B cell (primary cell): ENCODE results near the gene MEIS2. TPM values are rescaled to one million over a fixed set of nuclear protein-coding genes. Genes with fewer than 3 reads are reported as not detected.

Experiments used
- ATAC-seq: fragments of 200-7000 bp; cut with Tn5 transposase; one replicate; pipeline ENCODE4 v1.10.0; 2021; ENCODE audit warnings: low read depth, mild to moderate bottlenecking, moderate number of reproducible peaks, moderate library complexity
- CTCF ChIA-PET: fragments of 350-600 bp; sonication (Branson Sonifier 250); formaldehyde crosslinking; loops from one replicate; lab custom pipeline; 2021; ENCODE audit warnings: antibody characterized with exemption, inconsistent platforms; lab: Charles Lee
- POLR2A ChIA-PET: fragments of 350-600 bp; sonication (Branson Sonifier 250); formaldehyde crosslinking; loops from one replicate; lab custom pipeline; 2021; ENCODE audit warnings: antibody characterized with exemption; lab: Charles Lee
- DNase-seq: peaks from one replicate; pipeline ENCODE4 v3.0.0; 2013
- H2AFZ ChIP-seq: 2 replicates; pipeline ENCODE4 v1.6.1; 2012; ENCODE audit warnings: mild to moderate bottlenecking, low read depth, low read length; ENCODE audit not compliant: insufficient read depth, poor library complexity, severe bottlenecking
- H3K27ac ChIP-seq, 2 donors: 1 replicate in 1 of 2; 2 replicates in 1 of 2; pipeline ENCODE4 v1.5.1; 2012 to 2013; ENCODE audit warnings: low read length in 2 of 2, mild to moderate bottlenecking in 2 of 2, moderate library complexity in 1 of 2
- H3K27me3 ChIP-seq, 4 experiments: fragments of 200-600 bp in 1 of 4; sonication (generic) in 1 of 4; replicated peaks in 1 of 4; 1 replicate in 2 of 4; 2 replicates in 2 of 4; pipeline versions ENCODE4 v1.6.1 to v1.7.0; 2013 to 2016; ENCODE audit warnings: low read length in 3 of 4, mild to moderate bottlenecking in 2 of 4, mixed read lengths in 1 of 4, moderate library complexity in 1 of 4; ENCODE audit not compliant: insufficient read depth in 4 of 4, control insufficient read depth in 3 of 4; ENCODE audit errors: control extremely low read depth in 1 of 4
- H3K36me3 ChIP-seq, 2 experiments: replicated peaks in 1 of 2; 1 replicate in 1 of 2; 2 replicates in 1 of 2; pipeline versions ENCODE4 v1.6.1 to v1.7.1; 2013; ENCODE audit warnings: low read length in 1 of 2; ENCODE audit not compliant: insufficient read depth in 2 of 2, control insufficient read depth in 1 of 2; ENCODE audit errors: control extremely low read depth in 1 of 2, extremely low read depth in 1 of 2
- H3K4me1 ChIP-seq, 2 donors: fragments of 200-600 bp in 1 of 2; sonication (generic) in 1 of 2; 1 replicate in 1 of 2; 2 replicates in 1 of 2; pipeline versions ENCODE4 v1.5.1 to v1.6.1; 2013 to 2017; ENCODE audit warnings: low read length in 2 of 2; ENCODE audit not compliant: control insufficient read depth in 2 of 2, insufficient read depth in 2 of 2
- H3K4me2 ChIP-seq: replicated peaks from 2 replicates; pipeline ENCODE3; 2012; ENCODE audit warnings: mild to moderate bottlenecking, low read depth, low read length; ENCODE audit not compliant: poor library complexity, severe bottlenecking
- H3K4me3 ChIP-seq, 5 experiments: fragments of 200-600 bp in 1 of 5; sonication (generic) in 1 of 5; 1 replicate in 3 of 5; 2 replicates in 2 of 5; pipeline versions ENCODE4 v1.5.1 to v1.7.0; 2011 to 2016; ENCODE audit warnings: low read length in 4 of 5, mild to moderate bottlenecking in 4 of 5, low read depth in 2 of 5, control low read depth in 1 of 5, moderate library complexity in 1 of 5; ENCODE audit not compliant: insufficient read depth in 1 of 5; ENCODE audit errors: control extremely low read depth in 1 of 5, extremely low read depth in 1 of 5
- H3K79me2 ChIP-seq: fragments of 200-600 bp; sonication (generic); one replicate; pipeline ENCODE4 v1.6.0; 2016; ENCODE audit warnings: low read length; ENCODE audit not compliant: control insufficient read depth, insufficient read depth
- H3K9ac ChIP-seq: fragments of 200-600 bp; sonication (generic); 2 replicates; pipeline ENCODE4 v1.6.1; 2017; ENCODE audit warnings: mild to moderate bottlenecking, low read length, moderate library complexity
- H3K9me3 ChIP-seq, 3 donors: one replicate each; pipeline versions ENCODE4 v1.6.1 to v1.7.1; 2013; ENCODE audit warnings: low read length in 2 of 3; ENCODE audit not compliant: control insufficient read depth in 2 of 3, insufficient read depth in 1 of 3; ENCODE audit errors: control extremely low read depth in 1 of 3
- H4K20me1 ChIP-seq: 2 replicates; pipeline ENCODE4 v1.6.0; 2012; ENCODE audit warnings: mild to moderate bottlenecking, low read length; ENCODE audit not compliant: insufficient read depth, control insufficient read depth, poor library complexity, severe bottlenecking
- H3K27ac Mint-ChIP-seq: one replicate; pipeline ENCODE4 v1.8.0; 2021; ENCODE audit warnings: mixed read lengths
- H3K27me3 Mint-ChIP-seq: one replicate; pipeline ENCODE4 v1.8.0; 2021; ENCODE audit warnings: mixed read lengths
- H3K4me1 Mint-ChIP-seq: one replicate; pipeline ENCODE4 v1.8.0; 2021; ENCODE audit warnings: mixed read lengths
- H3K4me3 Mint-ChIP-seq: one replicate; pipeline ENCODE4 v1.8.0; 2021; ENCODE audit warnings: mixed read lengths
- H3K9me3 Mint-ChIP-seq: one replicate; pipeline ENCODE4 v1.8.0; 2022; ENCODE audit warnings: mixed read lengths; ENCODE audit not compliant: insufficient read depth
- CTCF ChIP-seq: fragments of 200-600 bp; IDR thresholded peaks from one replicate; pipeline ENCODE4 v1.8.0; 2022; ENCODE audit warnings: antibody characterized with exemption, mild to moderate bottlenecking
- EZH2 ChIP-seq: IDR thresholded peaks from 2 replicates; pipeline ENCODE4 v1.6.1; 2012; ENCODE audit warnings: borderline replicate concordance, low read depth, mild to moderate bottlenecking, moderate library complexity, low read length; ENCODE audit not compliant: insufficient read depth, poor library complexity, severe bottlenecking
- WGBS: methylation state at CpG from one replicate; pipeline ENCODE4 v1.1.5; 2013; ENCODE audit warnings: missing lambda C conversion rate; ENCODE audit not compliant: insufficient coverage; 5-methylcytosine and 5-hydroxymethylcytosine counted together
- intact Hi-C: fragments of 100-400 bp; cut with micrococcal nuclease; formaldehyde crosslinking; loops from one replicate; pipeline ENCODE4 v1.10.0; 2022
- polyA plus RNA-seq: library from polyadenylated mRNA; depleted of rRNA; stranded (reverse); fragments of >200 nt; gene quantifications from 2 replicates; pipeline ENCODE4 v1.2.3, GENCODE V29; 2012
- total RNA-seq, 2 donors: library from RNA; stranded (reverse); fragments of 120-200 nt in 1 of 2; gene quantifications; 1 replicate in 1 of 2; 2 replicates in 1 of 2; pipeline versions ENCODE4 v1.2.3 to v1.2.4, GENCODE V29; 2013 to 2022

MEIS2 gene
- total and polyA plus RNA-seq, 2 donors (not counting 1 experiment from before 2014, with no cell fraction given): 0.22 TPM; not detected in 1

DNA sequence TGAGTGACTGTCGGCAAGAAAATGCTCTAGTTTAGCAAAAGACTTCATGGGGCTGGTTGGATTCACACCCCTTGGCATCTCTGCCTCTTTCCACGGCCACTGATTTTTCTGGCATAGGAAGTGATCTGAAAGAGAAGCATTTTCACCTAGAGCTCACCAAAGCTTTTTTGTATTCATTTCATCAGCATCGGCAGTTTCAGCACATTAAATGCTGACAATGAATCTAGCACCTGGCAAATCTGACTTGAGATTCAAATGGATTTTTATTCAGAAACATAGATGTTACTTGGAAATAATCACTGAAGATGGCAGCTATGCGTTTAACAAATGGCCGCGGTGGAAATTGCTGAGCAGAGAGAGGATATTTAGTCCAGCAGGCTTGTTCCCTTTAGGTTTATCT is 155.9 kb downstream of the MEIS2 start:
- H3K27me3 ChIP-seq: no peaks in the 10 kb centered on the region
- H3K9me3 ChIP-seq: no peaks in the 10 kb centered on the region
- POLR2A ChIA-PET: no interaction called here
- H2AFZ ChIP-seq: no peak overlapping the region
- no peaks in the 10 kb centered on the region for H3K36me3 ChIP-seq
- H3K4me3 Mint-ChIP-seq: no peak overlapping the region
- intact Hi-C loops: no loop called here
- TF ChIP-seq EZH2: no peak
- no peak for TF ChIP-seq CTCF
- ATAC-seq (no peak), DNase-seq (no peak)
- CTCF ChIA-PET: no interaction called here
- H3K4me3 ChIP-seq: no peak overlapping the region
- H4K20me1 ChIP-seq: no peaks in the 10 kb centered on the region
- 90% methylated on average over 2 of the region's 6 CpGs for WGBS
- no peak overlapping the region for H3K27ac Mint-ChIP-seq
- H3K4me2 ChIP-seq: no peak overlapping the region
- no peaks in the 10 kb centered on the region for H3K4me1 Mint-ChIP-seq
- no peak overlapping the region for H3K9ac ChIP-seq
- no peaks in the 10 kb centered on the region for H3K4me1 ChIP-seq
- no peak overlapping the region for H3K27ac ChIP-seq
- no peaks in the 10 kb centered on the region for H3K9me3 Mint-ChIP-seq
- H3K27me3 Mint-ChIP-seq: peaks cover 8% of the 10 kb centered on the region
- no peaks in the 10 kb centered on the region for H3K79me2 ChIP-seq

- no peak overlapping the region for H3K27ac ChIP-seq
- H3K4me2 ChIP-seq: no peak overlapping the region
- H3K4me3 ChIP-seq: no peak overlapping the region
- Mint-ChIP-seq H3K27ac (no peak overlapping the region), H3K27me3 (peaks cover 14% of the 10 kb centered on the region), H3K9me3 (no peaks in the 10 kb centered on the region), H3K4me3 (no peak overlapping the region), H3K4me1 (no peaks in the 10 kb centered on the region)
- no peaks in the 10 kb centered on the region for H3K36me3 ChIP-seq
- H3K4me1 ChIP-seq: no peaks in the 10 kb centered on the region
- no peak overlapping the region for H2AFZ ChIP-seq
- intact Hi-C loops: no loop called here
- no peaks in the 10 kb centered on the region for H3K79me2 ChIP-seq
- no peak for ATAC-seq
- H3K9ac ChIP-seq: no peak overlapping the region
- POLR2A ChIA-PET: no interaction called here
- no peaks in the 10 kb centered on the region for H3K27me3 ChIP-seq
- no peaks in the 10 kb centered on the region for H4K20me1 ChIP-seq
- no peak for DNase-seq
- 0% methylated on average over 1 of the region's 6 CpGs for WGBS
- H3K9me3 ChIP-seq: no peaks in the 10 kb centered on the region
- CTCF ChIA-PET: no interaction called here
- no peak for TF ChIP-seq CTCF
- no peak for TF ChIP-seq EZH2
These were observed 156.6 kb downstream of the MEIS2 start for GRCh38 chr15:36943508-36944361.
